NCI-H2227 treated with DMSO at 0.1 percent for 48 hours (cell line): Measurements from ENCODE around the gene CCDC154.
"Not testable (repeated sequence)": the region's sequence is repeated elsewhere in the genome, so short reads cannot be mapped to it uniquely, and the experiment has no call there.

Experiments
- DNase-seq: peaks from one replicate; lab custom pipeline; 2025; lab: John Stamatoyannopoulos, UW

The CCDC154 gene

GRCh38 chr16:1455190-1456171 lies 11.1 kb upstream of the CCDC154 start:
- no peak for DNase-seq

GRCh38 chr16:1454561-1454960 lies 10.2 kb upstream of the CCDC154 start:
- no peak for DNase-seq

GRCh38 chr16:1453316-1453715 lies 9.0 kb upstream of the CCDC154 start:
- no peak for DNase-seq

- DNase-seq: no peak
These were observed 8.2 kb upstream of the CCDC154 start for GRCh38 chr16:1452530-1452929.

DNA sequence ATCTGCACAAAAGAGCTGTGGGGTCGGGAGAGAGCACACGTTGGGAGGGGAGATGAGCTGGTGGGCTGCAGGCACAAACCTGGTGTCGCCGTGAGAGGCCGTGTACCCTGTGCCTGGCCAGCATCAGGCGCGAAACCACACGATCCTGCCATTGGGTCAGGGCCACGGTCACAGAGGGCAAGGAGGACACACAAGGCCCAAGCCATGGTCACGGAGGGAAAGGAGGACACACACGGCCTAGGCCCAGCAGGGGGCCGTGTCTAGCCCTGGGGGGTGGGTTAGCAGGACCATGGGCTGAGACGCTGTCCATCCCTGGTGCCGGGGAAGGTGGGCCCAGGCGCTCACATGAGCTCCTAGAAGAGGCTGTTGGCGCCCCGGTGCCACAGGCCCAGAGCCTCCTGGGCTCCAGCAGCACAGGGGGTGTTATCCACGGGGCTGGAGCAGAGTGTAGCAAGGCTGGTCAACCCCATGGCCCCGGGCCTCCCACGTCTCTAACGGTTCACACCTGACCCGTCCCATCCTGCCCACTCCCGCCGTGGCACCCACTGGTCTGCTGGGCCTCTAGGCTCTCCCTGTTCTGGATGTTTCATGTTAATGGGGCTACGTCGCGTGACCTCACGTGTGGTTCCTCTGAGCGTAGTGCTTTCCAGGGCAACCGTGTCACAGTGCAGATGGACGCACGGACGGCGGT lies 7.5 kb upstream of the CCDC154 start:
- DNase-seq: no peak

- no peak for DNase-seq
These were observed 6.5 kb upstream of the CCDC154 start for GRCh38 chr16:1450841-1451240.

- no peak for DNase-seq
These were observed 5.9 kb upstream of the CCDC154 start for GRCh38 chr16:1450218-1450617.

GRCh38 chr16:1449201-1449788 lies 4.9 kb upstream of the CCDC154 start:
- DNase-seq: no peak

GRCh38 chr16:1448536-1449116 lies 4.3 kb upstream of the CCDC154 start:
- no peak for DNase-seq

DNA sequence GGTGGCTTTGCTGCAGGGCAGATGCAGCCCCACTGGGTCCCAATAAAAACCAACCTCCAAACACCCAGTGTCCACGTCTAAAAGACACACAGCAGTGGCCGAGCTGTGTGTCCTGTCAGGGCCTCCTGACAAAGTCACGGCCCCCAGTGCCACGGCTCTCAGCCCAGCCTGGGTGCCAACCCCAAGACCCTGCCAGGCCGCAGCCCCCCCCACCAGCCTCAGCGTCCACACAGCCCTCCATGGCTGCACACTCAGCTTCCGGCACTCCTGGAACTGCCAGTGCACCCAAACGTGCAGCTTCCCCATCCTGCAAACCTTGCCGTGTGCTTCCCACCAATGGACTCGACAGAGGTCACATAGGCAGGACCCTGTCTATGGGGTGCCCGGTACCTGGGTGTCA lies 3.6 kb upstream of the CCDC154 start:
- DNase-seq: no peak

DNA sequence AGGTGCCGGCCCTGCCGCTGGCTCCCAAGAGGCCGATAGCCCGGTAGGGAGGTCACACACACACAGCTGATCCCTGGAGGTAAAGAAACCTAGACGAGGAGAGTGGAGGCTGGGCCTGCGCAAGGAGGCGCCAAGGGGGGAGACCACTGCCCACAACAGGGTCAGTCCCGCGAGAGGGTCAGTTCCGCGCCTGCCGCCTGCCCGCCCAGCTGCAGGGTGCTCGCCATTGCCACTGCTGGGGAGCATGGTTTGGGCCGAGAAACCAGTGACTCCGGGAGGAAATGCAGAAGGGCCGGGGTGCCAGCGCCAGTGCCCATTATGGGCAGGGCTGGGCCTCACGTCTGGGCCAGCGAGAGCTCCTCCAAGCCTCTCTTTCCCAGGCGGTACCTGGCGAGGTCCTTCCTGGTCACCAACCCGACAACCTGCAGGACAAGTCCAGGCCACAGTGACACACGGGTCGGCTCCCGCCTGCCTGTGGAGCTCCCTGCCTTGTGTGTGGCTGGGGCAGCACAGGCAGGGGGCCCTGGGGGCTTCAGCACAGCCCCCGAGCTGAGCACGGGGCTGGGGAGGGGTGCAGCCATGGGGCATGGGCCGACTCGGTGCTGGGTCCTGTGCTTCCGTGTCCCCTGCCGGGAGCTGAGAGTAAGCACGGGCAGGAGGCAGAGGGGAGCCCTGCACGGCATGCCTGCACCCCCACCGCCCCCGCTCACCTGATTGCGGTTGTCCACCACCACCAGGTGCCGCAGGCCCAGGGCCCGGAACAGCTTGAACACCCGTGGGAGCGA lies 2.1 kb upstream of the CCDC154 start:
- DNase-seq: no peak

DNA sequence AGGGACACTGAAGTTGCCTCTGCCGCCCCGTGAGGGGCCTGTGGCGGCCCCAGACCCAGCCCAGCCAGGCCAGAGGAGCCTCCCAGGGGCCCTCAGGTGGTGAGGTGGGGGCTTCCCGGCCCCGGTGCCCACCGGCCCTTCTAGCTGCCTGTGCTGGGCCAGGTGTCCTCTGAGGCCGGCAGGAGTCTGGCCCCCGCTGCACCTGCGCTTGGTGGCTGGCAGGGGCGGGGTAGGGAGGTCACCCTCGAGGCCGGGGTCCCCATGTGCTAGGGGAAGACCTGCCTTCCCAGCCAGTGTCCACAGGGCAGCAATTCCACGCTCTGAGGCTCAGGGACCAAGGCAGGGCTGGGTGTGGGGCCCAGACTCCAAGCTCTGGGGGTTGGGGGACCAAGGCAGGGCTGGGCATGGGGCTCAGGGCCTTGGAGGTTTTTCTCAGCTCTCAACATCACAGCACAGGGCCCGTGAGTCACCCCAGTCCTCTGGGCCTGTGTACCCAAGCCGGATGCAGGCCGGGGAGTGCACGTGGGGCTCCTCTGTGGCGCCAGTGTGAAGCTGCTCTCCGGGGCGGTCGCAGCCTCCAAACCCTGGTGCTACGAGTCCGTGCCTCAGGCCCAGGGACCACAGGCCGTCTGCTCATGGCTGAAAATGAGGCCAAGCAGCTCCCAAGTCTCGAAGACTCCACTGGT lies 1.3 kb upstream of the CCDC154 start:
- no peak for DNase-seq

DNA sequence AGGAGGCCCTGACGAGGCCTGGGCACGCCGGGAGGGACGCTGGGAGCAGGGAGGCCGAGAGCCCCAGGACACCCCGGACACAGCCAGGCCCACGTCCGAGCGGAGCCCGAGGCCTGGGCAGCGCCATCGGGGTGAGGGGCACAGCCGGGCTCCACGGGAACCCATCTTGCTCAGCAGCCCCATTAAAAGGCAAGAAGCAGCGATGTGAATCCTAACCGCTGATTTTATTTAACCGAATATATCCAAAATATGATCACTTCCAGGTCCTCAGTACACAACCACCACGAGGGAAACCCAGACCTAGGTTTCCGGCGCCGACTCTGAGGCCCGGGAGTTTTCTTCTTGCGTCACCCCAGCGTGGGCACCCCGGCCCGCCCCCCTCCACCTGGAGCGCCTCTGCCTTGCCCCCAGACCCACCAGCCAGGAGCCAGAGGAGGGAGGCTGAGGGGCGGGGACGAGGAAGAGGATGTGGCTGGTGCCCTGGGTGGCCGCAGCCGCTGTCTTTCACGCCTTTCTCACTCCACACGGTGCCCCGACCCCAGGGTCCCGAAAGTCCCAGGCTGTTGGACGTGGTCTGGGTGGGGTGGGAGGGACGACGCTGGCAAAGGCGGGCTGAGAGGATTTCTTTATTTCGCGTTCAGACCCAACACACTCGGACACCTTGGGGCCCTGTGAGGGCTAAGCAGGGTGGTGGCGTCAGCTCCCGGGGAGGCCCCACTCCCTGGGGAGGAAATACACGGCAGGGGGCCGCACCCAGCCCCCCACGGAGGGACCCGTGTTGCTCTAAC lies 568 bp upstream of the CCDC154 start:
- DNase-seq: no peak

DNA sequence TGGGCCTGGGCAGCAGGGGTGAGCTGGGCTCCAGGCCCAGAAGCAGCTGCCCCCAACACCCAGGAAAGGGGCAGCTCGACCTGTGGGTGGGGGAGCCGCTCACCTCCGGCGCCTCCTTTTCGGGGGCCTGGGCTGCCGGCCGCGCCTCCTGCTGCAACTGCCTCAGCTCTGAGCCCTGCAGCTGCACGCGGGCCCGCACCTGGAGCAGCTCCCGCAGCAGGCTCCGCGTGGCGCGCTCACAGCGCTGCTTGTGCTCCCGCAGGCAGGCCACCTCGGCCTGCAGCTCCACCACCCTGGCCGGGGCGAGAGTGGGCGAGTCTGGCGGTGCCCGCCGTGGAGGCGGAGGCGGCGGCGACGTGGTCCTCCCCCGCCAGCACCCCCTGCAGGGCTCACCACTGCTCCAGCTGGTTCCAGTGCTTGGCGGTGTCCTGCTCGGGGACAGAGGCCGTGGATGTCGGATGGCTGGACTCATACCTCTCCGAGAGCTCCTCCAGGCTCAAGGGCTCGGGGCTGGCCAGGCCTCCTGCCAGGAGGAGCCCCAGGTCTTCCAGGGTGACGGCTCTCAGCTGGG lies 868 bp downstream of the CCDC154 start:
- DNase-seq: no peak

DNA sequence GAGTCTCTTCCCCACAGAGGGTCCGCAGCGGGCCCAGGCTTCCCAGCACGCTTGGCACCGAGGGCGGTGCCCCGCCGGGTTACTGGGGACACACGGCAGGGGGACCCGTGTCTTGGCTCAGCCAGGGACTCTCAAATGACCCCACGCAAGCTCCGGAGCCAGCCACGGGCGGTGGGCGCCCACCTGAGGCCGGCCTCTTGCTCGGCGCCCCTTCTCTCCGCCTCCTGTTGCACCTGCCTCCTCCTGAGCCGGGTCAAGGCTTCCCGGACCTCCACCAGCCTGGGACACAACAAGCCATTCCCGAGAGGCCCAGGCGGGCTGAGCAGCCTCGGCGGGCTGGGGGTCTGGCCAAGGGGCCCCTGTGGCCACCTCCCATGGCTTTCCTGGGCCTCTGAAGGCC lies 1.7 kb downstream of the CCDC154 start:
- no peak for DNase-seq

- DNase-seq: no peak
These were observed 2.9 kb downstream of the CCDC154 start for GRCh38 chr16:1441391-1441829.

GRCh38 chr16:1439699-1440074 lies 4.7 kb downstream of the CCDC154 start:
- not testable (repeated sequence) for DNase-seq

- DNase-seq: no peak
These were observed 5.2 kb downstream of the CCDC154 start for GRCh38 chr16:1439058-1439698.
